ENCODE measurements around the gene FHIP2A. TPM values are rescaled to one million over a fixed set of nuclear protein-coding genes. Genes with fewer than 3 reads are reported as not detected.
"Not testable (repeated sequence)": the region's sequence is repeated elsewhere in the genome, so short reads cannot be mapped to it uniquely, and the experiment has no call there.

FHIP2A gene
- total and polyA plus RNA-seq, 2 of the 4 experiments (the other 2 are of a cell fraction), result 10.7 to 16.5 TPM

DNA sequence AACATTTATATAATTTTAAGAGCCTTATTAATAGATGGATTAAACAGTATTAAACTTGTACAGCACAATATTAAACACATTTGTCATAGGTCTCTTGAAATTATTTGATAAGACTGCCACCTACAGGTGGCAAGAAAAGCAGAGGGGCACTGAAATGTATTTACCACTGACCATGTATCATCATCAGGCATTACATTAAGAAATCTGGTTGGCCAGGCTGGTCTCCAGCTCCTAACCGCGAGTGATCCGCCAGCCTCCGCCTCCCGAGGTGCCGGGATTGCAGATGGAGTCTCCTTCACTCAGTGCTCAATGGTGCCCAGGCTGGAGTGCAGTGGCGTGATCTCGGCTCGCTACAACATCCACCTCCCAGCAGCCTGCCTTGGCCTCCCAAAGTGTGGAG is 35.1 kb upstream of the FHIP2A start:
- intact Hi-C loops (cut with micrococcal nuclease), result loop anchor here (1.0 to 2.0 kb wide), 3 partner anchors 236 to 482 kb away; no protein-coding TSS in a partner anchor
- WGBS, 2 experiments (ENCODE audit: extremely low coverage in 2 of 2, insufficient read length in 1 of 2), result no CpG with 5 or more reads among the region's 9 CpGs
- H2BK5ac ChIP-seq (ENCODE audit: low read depth, low read length, poor library complexity, severe bottlenecking); H2AK9ac ChIP-seq (replicated peaks; ENCODE audit: low read depth, low read length, poor library complexity); H3K23ac ChIP-seq (ENCODE audit: low read depth, low read length); POLR2A ChIA-PET (ENCODE audit: unreplicated experiment); H3K9me1 ChIP-seq (ENCODE audit: insufficient read depth, low read length); H2BK20ac ChIP-seq (ENCODE audit: low read depth, low read length); H2AFZ ChIP-seq (replicated peaks; ENCODE audit: low read length, poor library complexity); BruUV-seq (replicated peaks); H4K8ac ChIP-seq (ENCODE audit: low read depth in 2 of 2, low read length in 2 of 2); H4K20me1 ChIP-seq (ENCODE audit: insufficient read depth, low read length); dilution Hi-C loops (cut with HindIII; ENCODE audit: low sequenced_read_pairs, unreplicated experiment); H3K27ac ChIP-seq (ENCODE audit: insufficient read depth, low read length); H4K5ac ChIP-seq (ENCODE audit: low read depth, low read length); H3K14ac ChIP-seq (replicated peaks; ENCODE audit: low read depth, low read length); H2BK15ac ChIP-seq (ENCODE audit: low read depth, low read length); H2AK5ac ChIP-seq (ENCODE audit: low read depth, low read length); H3K56ac ChIP-seq (ENCODE audit: extremely low read depth, insufficient read depth, low read length); in situ Hi-C loops (cut with MboI; ENCODE audit: low sequenced_read_pairs); H3K4ac ChIP-seq (ENCODE audit: low read depth, low read length); H3K27me3 ChIP-seq (ENCODE audit: control insufficient read depth, insufficient read depth, low read length); H3K9ac ChIP-seq (ENCODE audit: low read depth, low read length); H3K4me1 ChIP-seq (ENCODE audit: control insufficient read depth, insufficient read depth, low read length); H3K79me1 ChIP-seq (ENCODE audit: low read depth in 1 of 2, low read length in 2 of 2); H3K36me3 ChIP-seq (ENCODE audit: control insufficient read depth, insufficient read depth, low read length); H3K9me3 ChIP-seq (ENCODE audit: control insufficient read depth, insufficient read depth, low read length); H3K18ac ChIP-seq (ENCODE audit: low read depth, low read length); H3K4me2 ChIP-seq (ENCODE audit: low read depth, low read length); H4K91ac ChIP-seq (ENCODE audit: insufficient read depth, low read depth, low read length); H2BK120ac ChIP-seq (ENCODE audit: low read depth, low read length); H3K4me3 ChIP-seq (ENCODE audit: insufficient read depth, low read depth, low read length): not testable (repeated sequence)
- ATAC-seq (ENCODE audit: low read depth) (peak; percentile 95), DNase-seq (peak; percentile 73)
- CTCF ChIA-PET, result interaction anchor here (0.5 to 1.3 kb wide), 6 partner anchors 78 to 551 kb away, joined by 3 to 5 read pairs (median 3); no protein-coding TSS in a partner anchor
- TF ChIP-seq, protein P1, sequence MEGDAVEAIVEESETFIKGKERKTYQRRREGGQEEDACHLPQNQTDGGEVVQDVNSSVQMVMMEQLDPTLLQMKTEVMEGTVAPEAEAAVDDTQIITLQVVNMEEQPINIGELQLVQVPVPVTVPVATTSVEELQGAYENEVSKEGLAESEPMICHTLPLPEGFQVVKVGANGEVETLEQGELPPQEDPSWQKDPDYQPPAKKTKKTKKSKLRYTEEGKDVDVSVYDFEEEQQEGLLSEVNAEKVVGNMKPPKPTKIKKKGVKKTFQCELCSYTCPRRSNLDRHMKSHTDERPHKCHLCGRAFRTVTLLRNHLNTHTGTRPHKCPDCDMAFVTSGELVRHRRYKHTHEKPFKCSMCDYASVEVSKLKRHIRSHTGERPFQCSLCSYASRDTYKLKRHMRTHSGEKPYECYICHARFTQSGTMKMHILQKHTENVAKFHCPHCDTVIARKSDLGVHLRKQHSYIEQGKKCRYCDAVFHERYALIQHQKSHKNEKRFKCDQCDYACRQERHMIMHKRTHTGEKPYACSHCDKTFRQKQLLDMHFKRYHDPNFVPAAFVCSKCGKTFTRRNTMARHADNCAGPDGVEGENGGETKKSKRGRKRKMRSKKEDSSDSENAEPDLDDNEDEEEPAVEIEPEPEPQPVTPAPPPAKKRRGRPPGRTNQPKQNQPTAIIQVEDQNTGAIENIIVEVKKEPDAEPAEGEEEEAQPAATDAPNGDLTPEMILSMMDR (conservative IDR thresholded peaks at IDR 0.05; ENCODE audit: low read depth, low read length), result peak; percentile 79
- peak; percentile 78 for TF ChIP-seq RAD21 (IDR thresholded peaks at IDR 0.05; ENCODE audit: low read length)
- TF ChIP-seq SMC3 (IDR thresholded peaks at IDR 0.05; ENCODE audit: low read depth, low read length), result peak; percentile 73

DNA sequence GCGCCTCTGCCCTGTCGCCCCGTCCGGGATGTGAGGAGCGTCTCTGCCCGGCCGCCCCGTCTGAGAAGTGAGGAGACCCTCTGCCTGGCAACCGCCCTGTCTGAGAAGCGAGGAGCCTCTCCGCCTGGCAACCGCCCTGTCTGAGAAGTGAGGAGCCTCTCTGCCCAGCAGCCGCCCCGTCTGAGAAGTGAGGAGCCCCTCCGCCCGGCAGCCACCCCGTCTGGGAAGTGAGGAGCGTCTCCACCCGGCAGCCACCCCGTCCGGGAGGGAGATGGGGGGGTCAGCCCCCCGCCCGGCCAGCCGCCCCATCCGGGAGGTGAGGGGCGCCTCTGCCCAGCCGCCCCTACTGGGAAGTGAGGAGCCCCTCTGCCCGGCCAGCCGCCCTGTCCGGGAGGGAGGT is 34.4 kb upstream of the FHIP2A start:
- H3K9ac ChIP-seq (ENCODE audit: low read depth, low read length); H2BK5ac ChIP-seq (ENCODE audit: low read depth, low read length, poor library complexity, severe bottlenecking); H4K91ac ChIP-seq (ENCODE audit: insufficient read depth, low read depth, low read length); H2AK9ac ChIP-seq (replicated peaks; ENCODE audit: low read depth, low read length, poor library complexity); H3K14ac ChIP-seq (replicated peaks; ENCODE audit: low read depth, low read length); H3K23ac ChIP-seq (ENCODE audit: low read depth, low read length); H2BK120ac ChIP-seq (ENCODE audit: low read depth, low read length); H3K36me3 ChIP-seq (ENCODE audit: control insufficient read depth, insufficient read depth, low read length); BruUV-seq (replicated peaks); H3K27ac ChIP-seq (ENCODE audit: insufficient read depth, low read length); H4K8ac ChIP-seq (ENCODE audit: low read depth in 2 of 2, low read length in 2 of 2); ATAC-seq (ENCODE audit: low read depth); H4K20me1 ChIP-seq (ENCODE audit: insufficient read depth, low read length); H4K5ac ChIP-seq (ENCODE audit: low read depth, low read length); in situ Hi-C loops (cut with MboI; ENCODE audit: low sequenced_read_pairs); H3K4me3 ChIP-seq (ENCODE audit: insufficient read depth, low read depth, low read length); H3K18ac ChIP-seq (ENCODE audit: low read depth, low read length); DNase-seq; H3K27me3 ChIP-seq (ENCODE audit: control insufficient read depth, insufficient read depth, low read length); H3K4me2 ChIP-seq (ENCODE audit: low read depth, low read length); H3K56ac ChIP-seq (ENCODE audit: extremely low read depth, insufficient read depth, low read length); H2AFZ ChIP-seq (replicated peaks; ENCODE audit: low read length, poor library complexity); H3K4ac ChIP-seq (ENCODE audit: low read depth, low read length); H3K4me1 ChIP-seq (ENCODE audit: control insufficient read depth, insufficient read depth, low read length); H3K9me1 ChIP-seq (ENCODE audit: insufficient read depth, low read length); H3K79me1 ChIP-seq (ENCODE audit: low read depth in 1 of 2, low read length in 2 of 2); dilution Hi-C loops (cut with HindIII; ENCODE audit: low sequenced_read_pairs, unreplicated experiment); H2BK15ac ChIP-seq (ENCODE audit: low read depth, low read length); H2BK20ac ChIP-seq (ENCODE audit: low read depth, low read length); H3K9me3 ChIP-seq (ENCODE audit: control insufficient read depth, insufficient read depth, low read length); POLR2A ChIA-PET (ENCODE audit: unreplicated experiment); H2AK5ac ChIP-seq (ENCODE audit: low read depth, low read length): not testable (repeated sequence)
- intact Hi-C loops (cut with micrococcal nuclease), result loop anchor here (2.0 kb wide), 1 partner anchor 316 kb away; no protein-coding TSS in a partner anchor
- CTCF ChIA-PET, result interaction anchor here (0.5 to 1.3 kb wide), 3 partner anchors 78 to 550 kb away, joined by 3 to 5 read pairs (median 3); no protein-coding TSS in a partner anchor
- no CpG with 5 or more reads among the region's 30 CpGs for WGBS, 2 experiments (ENCODE audit: extremely low coverage in 2 of 2, insufficient read length in 1 of 2)

All from IMR-90 (cell line).